Right lobe of liver (tissue), 6 donors: ENCODE measurements around the gene SHLD1. TPM values are rescaled to one million over a fixed set of nuclear protein-coding genes. Genes with fewer than 3 reads are reported as not detected.

ENCODE experiments used
- ATAC-seq, 4 donors: fragments of 200-7000 bp; cut with Tn5 transposase; one replicate each; pipeline ENCODE4 v1.9.1; 2020; ENCODE audit warnings: mild to moderate bottlenecking in 4 of 4, moderate library complexity in 4 of 4
- DNase-seq, 3 donors: peaks; one replicate each; pipeline ENCODE4 v3.0.0-alpha.2; 2020
- H3K27ac ChIP-seq, 3 donors: fragments of 200-600 bp; one replicate each; pipeline ENCODE4 v1.8.0; 2022
- H3K27me3 ChIP-seq, 2 donors: fragments of 200-600 bp; one replicate each; pipeline ENCODE4 v1.8.0; 2022
- H3K36me3 ChIP-seq, 4 donors: fragments of 200-600 bp; sonication (generic) in 1 of 4; one replicate each; pipeline versions ENCODE4 v1.5.1 to v1.8.0; 2017 to 2022; ENCODE audit warnings: control low read depth in 1 of 4
- H3K4me1 ChIP-seq, 4 donors: fragments of 200-600 bp; sonication (generic) in 1 of 4; one replicate each; pipeline versions ENCODE4 v1.5.1 to v1.8.0; 2017 to 2022; ENCODE audit warnings: control low read depth in 1 of 4
- H3K4me3 ChIP-seq, 3 donors: fragments of 200-600 bp; one replicate each; pipeline ENCODE4 v1.8.0; 2022
- H3K9me3 ChIP-seq, 4 donors: fragments of 200-600 bp; sonication (generic) in 1 of 4; one replicate each; pipeline versions ENCODE4 v1.5.1 to v1.8.0; 2017 to 2022; ENCODE audit warnings: control low read depth in 1 of 4
- CTCF ChIP-seq, 4 donors: fragments of 200-600 bp in 3 of 4; fragments of 450-650 bp in 1 of 4; IDR thresholded peaks; one replicate each; pipeline versions ENCODE4 v1.5.1 to v1.8.0; 2016 to 2022; ENCODE audit warnings: antibody characterized with exemption in 4 of 4, mild to moderate bottlenecking in 2 of 4
- POLR2A ChIP-seq: fragments of 450-650 bp; IDR thresholded peaks from one replicate; pipeline ENCODE4 v1.6.1; 2017; ENCODE audit warnings: antibody characterized with exemption, mild to moderate bottlenecking
- WGBS: methylation state at CpG from one replicate; pipeline ENCODE4 v1.1.6; 2018; ENCODE audit warnings: low coverage, low lambda C conversion rate; ENCODE audit not compliant: insufficient coverage; ENCODE audit errors: missing lambda C conversion rate; 5-methylcytosine and 5-hydroxymethylcytosine counted together
- intact Hi-C, 2 donors: fragments of 100-400 bp; cut with DNase I; formaldehyde crosslinking; loops; one replicate each; pipeline versions ENCODE4 v1.11.2 to v1.14.1; 2022
- total RNA-seq, 6 experiments: library from RNA; depleted of rRNA in 2 of 6; stranded (reverse); fragments of >200 nt in 2 of 6; fragmentation: NEBNext Ultra II Directional in 3 of 6; extraction: Animal tissue kit (Norgen Biotek cat#: 25700) in 3 of 6; gene quantifications; one replicate each; pipeline versions ENCODE4 v1.1.0 to v1.2.4, GENCODE V29; 2016 to 2023
- donor health status: DM: no; HTN: yes; CAD: no.
- donor health status: DM: no; HTN: no; CAD: no.
- donor health status: DM: no; HTN: no; CAD: no.
- donor health status: DM: no; HTN: yes; CAD: no.
- donor health status: DM: no; HTN: yes; CAD: no.

Gene SHLD1
- total RNA-seq, 6 experiments from 2014 or later = 0.69 to 1.9 (median 1.4) TPM; not detected in 1

GRCh38 chr20:5710551-5710950 is 39.6 kb upstream of the SHLD1 start:
- H3K36me3 ChIP-seq = no peaks in the 10 kb centered on the region
- H3K4me3 ChIP-seq = no peak overlapping the region
- no peaks in the 10 kb centered on the region for H3K27me3 ChIP-seq
- intact Hi-C loops = no loop called here
- H3K9me3 ChIP-seq = no peaks in the 10 kb centered on the region
- DNase-seq (no peak), ATAC-seq (no peak)
- no peaks in the 10 kb centered on the region for H3K4me1 ChIP-seq
- H3K27ac ChIP-seq = no peak overlapping the region
- WGBS = 36% methylated on average over 3 of the region's 3 CpGs
- TF ChIP-seq POLR2A (no peak), CTCF (IDR thresholded peaks at IDR 0.05) (no peak)

GRCh38 chr20:5714261-5715041 is 35.8 kb upstream of the SHLD1 start:
- Histone ChIP-seq H3K9me3 (no peaks in the 10 kb centered on the region), H3K27ac (no peak overlapping the region), H3K4me1 (peaks cover 0 to 12% (median 4%) of the 10 kb centered on the region in 4 donors), H3K27me3 (no peaks in the 10 kb centered on the region), H3K36me3 (no peaks in the 10 kb centered on the region), H3K4me3 (no peak overlapping the region)
- 43% methylated on average over 4 of the region's 4 CpGs for WGBS
- intact Hi-C loops = no loop called here
- no peak for DNase-seq
- no peak for TF ChIP-seq CTCF (IDR thresholded peaks at IDR 0.05)
- no peak for TF ChIP-seq POLR2A
- ATAC-seq = peak; percentile 22 to 59 (median 52)

GRCh38 chr20:5715071-5715841 is 34.9 kb upstream of the SHLD1 start:
- no peaks in the 10 kb centered on the region for H3K9me3 ChIP-seq
- 50% methylated on average over 1 of the region's 5 CpGs for WGBS
- no peak overlapping the region for H3K4me3 ChIP-seq
- no peak for ATAC-seq
- no peaks in the 10 kb centered on the region for H3K36me3 ChIP-seq
- TF ChIP-seq CTCF (IDR thresholded peaks at IDR 0.05) (no peak), POLR2A (no peak)
- intact Hi-C loops = no loop called here
- H3K4me1 ChIP-seq = peaks cover 0 to 12% (median 6%) of the 10 kb centered on the region in 4 donors
- H3K27ac ChIP-seq = no peak overlapping the region
- H3K27me3 ChIP-seq = no peaks in the 10 kb centered on the region
- DNase-seq = no peak

GRCh38 chr20:5716953-5717352 is 33.2 kb upstream of the SHLD1 start:
- ATAC-seq (no peak), DNase-seq (no peak)
- H3K36me3 ChIP-seq = no peaks in the 10 kb centered on the region
- H3K27me3 ChIP-seq = no peaks in the 10 kb centered on the region
- intact Hi-C loops = no loop called here
- no peaks in the 10 kb centered on the region for H3K9me3 ChIP-seq
- peaks cover 0 to 12% (median 6%) of the 10 kb centered on the region in 4 donors for H3K4me1 ChIP-seq
- H3K27ac ChIP-seq = no peak overlapping the region
- no peak for TF ChIP-seq POLR2A
- no peak for TF ChIP-seq CTCF (IDR thresholded peaks at IDR 0.05)
- no peak overlapping the region for H3K4me3 ChIP-seq
- WGBS = 70% methylated on average over 2 of the region's 4 CpGs
